Activated T-cell treated with anti-CD3 and anti-CD28 coated beads for 1 hour (primary cell): ENCODE measurements around the gene HDAC4.

Source experiments
- DNase-seq: peaks from one replicate; pipeline ENCODE4 v3.0.0-alpha.2; 2020; ENCODE audit warnings: low read depth

The HDAC4 gene

GRCh38 chr2:239368906-239369552, 31.8 kb downstream of the HDAC4 start:
- DNase-seq, result no peak

DNA sequence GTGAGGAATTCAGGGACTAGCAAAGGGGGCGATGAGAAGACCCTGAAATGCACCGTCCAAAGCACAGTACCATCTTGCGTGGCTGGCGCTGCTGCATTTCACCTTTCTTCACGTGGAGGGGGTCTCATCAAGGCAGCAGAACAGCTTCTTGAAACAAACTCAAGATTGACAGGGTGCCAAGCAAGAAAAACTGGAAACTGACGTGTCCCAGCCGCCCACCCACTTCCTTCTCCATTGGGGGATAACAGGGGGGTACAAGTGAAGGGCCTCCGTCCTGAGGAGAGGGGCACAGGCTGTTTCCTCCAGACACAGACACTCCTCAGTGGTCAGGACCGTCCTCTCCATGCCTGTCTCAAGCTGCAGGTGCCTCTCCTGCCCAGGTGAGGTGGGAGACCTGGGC, 32.5 kb downstream of the HDAC4 start:
- DNase-seq, result no peak

DNA sequence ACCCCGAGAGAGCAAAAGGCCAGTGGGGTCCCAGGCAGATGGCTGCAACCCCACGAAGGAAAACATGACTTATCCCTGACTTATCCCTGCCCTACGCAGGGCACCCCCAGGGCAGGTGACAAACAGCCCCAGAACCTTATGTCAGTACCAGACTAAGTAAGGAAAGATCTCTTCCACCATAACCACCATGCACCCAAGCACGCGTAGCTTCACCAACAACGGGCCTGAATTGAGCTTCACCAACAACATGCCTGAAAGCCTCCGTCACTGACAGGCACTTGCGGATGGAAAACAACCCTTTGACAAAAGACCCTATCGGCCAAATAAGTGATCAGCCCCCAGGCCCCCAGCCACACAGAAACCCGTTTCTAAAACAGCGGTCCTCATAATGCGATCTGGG, 34.1 kb downstream of the HDAC4 start:
- no peak for DNase-seq

DNA sequence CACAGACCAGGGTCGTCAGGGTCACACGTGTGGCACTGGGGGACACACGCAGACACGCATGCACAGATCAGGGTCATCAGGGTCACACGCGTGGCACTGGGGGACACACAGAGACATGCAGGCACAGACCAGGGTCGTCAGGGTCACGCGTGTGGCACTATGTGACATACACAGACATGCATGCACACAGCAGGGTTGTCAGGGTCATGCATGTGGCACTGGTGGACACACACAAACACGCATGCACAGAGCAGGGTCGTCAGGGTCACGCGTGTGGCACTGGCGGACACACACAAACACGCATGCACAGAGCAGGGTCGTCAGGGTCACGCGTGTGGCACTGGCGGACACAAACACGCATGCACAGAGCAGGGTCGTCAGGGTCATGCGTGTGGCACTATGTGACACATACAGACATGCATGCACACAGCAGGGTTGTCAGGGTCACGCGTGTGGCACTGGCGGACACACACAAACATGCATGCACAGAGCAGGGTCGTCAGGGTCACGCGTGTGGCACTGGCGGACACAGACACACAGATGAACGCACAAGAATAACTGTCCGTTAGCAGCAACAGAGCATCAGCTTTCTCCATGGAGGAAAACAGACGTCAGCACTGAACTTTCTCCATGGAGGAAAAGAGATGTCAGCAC, 34.9 kb downstream of the HDAC4 start:
- no peak for DNase-seq

DNA sequence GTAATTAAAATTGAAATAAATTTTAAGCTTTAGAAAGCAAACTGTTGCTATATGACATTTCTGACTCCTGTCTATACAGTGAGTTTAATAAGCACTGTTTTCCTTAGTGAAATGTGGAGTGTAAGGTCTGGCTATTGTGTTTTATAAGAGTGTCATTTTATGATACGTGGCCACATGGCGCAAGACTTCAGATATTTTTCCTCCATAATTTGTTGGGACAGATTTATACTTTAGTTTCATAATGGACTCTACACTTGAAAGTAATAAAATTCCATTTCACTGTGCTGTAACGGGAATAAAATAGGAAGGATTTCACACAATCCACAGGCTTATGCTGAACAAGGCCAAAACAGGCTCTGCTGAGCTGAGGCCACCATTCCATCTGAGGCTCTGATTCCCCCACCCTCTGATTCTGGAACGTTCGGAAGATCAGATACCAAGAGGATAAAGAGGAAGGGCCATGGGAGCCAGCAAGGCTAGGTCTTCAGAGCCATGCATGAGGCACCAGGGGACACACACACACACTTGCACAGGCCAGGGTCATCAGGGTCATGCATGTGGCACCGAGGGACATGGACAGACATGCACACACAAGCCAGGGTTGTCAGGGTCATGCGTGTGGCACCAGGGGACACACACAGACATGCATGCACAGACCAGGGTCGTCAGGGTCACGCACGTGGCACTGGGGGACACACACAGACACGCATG, 35.6 kb downstream of the HDAC4 start:
- DNase-seq, result no peak

GRCh38 chr2:239363946-239364637, 36.7 kb downstream of the HDAC4 start:
- no peak for DNase-seq

GRCh38 chr2:239362507-239362906, 38.3 kb downstream of the HDAC4 start:
- DNase-seq, result no peak

- no peak for DNase-seq
These were observed 39.5 kb downstream of the HDAC4 start for GRCh38 chr2:239361311-239361642.

- no peak for DNase-seq
These were observed 40.2 kb downstream of the HDAC4 start for GRCh38 chr2:239360421-239361310.

DNA sequence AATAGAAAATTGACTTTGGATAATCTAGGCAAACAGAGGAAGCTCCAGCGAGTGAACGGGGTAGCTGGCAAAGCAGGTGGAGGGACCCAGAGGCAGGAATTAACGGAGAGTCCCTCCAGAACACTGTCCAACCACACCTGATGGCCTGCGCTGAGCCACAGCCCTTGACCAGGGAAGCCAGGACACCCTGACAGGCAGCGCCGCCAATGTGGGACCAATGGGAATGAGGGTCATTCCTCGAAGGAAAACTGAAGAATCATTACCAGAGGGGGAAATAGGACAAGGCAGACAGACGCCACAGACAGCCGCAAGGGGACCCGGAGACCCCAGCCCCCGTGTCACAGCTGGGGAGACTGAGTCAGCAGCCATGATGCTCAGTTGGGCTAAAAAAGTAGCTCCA, 40.8 kb downstream of the HDAC4 start:
- DNase-seq, result no peak

DNA sequence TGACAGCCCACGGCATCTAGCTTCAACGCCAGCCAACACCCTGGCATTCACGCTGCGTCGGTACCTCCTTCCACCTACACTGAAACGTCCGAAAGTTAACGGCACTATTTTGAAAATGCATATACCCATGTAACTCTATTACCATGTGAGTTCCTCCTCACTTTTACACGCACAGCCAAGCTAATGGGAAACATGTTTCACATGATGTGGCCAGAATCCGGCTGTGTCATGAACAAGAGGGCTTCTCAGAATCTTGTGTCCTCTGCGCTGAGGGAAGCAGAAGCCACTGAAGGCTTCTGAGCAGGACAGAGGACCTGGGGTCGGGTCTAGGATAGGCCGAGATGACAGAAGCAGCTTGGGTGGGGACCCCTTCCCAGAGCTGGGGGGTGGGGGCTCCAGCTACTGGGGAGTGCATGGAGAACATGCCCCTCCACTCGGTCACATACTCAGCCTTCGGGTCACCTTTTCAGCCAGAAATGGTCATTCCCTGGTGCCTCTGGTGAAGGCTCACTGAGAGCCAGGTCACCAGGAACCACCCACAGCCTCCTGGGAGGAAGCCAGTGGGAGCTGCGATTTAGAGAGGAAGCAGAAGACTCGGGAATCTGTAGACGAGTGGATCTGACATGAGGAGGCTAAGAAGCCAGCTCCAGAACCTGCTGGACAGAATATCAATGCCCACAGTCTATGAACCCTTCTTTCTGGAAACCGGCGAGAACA, 41.5 kb downstream of the HDAC4 start:
- DNase-seq, result no peak

DNA sequence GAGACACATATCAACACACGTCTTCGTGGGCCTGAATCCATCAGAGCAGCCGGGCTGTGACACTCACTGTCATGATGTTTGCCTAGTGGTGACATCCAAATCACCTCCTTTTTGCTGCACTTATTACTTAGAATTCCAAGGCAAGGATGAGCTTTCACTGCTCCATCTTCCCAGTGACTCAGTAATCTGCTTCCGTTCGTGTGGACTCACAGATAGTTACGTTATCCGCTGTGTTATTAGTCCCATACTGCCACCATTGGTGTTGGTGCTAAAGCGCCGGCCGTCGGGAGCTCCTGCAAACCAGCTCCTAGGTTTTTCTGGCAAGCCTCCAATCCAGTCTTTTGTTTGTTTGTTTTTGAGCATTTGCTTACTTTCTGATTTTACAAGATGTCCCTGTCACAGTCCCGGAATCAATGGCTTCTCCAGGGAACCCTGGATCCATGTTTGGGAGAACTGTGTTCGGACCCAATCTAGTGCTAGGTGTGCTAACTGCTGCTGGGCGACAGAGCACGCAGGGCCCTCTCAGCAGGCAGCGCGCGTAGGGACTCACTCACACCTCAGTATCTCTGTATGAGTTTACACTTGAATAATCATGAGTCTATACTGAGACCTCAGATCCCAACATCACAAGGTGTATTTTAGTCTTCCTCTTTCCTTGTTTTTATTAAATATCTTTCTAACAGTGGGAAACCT, 42.6 kb downstream of the HDAC4 start:
- DNase-seq, result no peak

DNA sequence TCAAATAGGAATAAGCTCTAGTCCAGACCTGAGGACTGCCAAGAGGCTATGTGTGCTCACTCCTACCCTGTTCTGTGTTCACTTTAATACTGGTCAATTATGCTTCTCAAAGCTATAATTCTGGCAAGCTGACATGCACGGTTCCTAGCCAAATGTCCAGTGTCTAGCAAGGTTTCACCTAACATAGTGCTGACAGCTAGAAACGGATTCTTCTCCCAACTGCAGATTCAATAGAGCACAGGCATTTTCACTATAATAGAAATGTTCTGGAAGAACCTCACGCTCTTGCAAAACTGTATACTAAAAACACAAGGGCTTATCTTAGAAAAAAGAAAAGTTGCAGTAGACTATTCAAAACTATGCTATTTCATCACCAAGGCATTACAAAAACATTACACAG, 45.1 kb downstream of the HDAC4 start:
- DNase-seq, result no peak

- DNase-seq, result no peak
These were observed 45.7 kb downstream of the HDAC4 start for GRCh38 chr2:239355139-239355538.

DNA sequence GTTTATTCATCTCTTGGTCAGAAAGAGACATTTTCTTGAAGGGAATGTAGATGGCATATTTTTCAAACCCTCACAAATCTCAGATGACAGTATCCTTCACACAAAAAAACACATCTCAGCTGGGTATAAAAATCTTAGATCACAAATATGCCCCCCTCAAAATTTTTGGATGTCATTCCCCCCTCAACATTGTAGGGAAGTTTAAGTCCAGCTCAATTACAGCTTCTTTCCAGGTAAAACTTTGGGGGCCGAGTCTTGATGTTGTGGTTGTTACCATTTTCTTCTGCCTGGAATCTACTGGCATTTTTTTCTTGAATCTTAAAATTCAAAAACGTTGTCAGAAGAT, 46.1 kb downstream of the HDAC4 start:
- no peak for DNase-seq

- no peak for DNase-seq
These were observed 46.6 kb downstream of the HDAC4 start for GRCh38 chr2:239354132-239354790.

DNA sequence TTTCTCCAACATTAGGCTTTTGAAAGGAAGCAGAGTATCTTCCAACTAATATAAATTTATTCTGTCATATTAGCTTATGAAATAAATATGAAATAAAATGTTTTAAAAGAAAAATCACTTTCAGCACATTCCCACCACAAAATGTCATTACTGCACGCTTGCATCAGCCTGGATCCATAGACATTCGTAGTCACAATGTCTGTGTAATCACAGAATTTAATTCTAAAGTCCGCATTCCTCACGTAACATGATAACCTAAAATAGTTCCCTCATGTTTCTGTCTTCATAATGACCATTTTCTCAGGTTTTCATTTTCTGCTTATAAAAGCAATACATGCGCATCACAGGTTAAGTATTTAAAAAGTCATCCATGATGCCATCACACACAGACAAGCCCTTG, 47.1 kb downstream of the HDAC4 start:
- no peak for DNase-seq

DNA sequence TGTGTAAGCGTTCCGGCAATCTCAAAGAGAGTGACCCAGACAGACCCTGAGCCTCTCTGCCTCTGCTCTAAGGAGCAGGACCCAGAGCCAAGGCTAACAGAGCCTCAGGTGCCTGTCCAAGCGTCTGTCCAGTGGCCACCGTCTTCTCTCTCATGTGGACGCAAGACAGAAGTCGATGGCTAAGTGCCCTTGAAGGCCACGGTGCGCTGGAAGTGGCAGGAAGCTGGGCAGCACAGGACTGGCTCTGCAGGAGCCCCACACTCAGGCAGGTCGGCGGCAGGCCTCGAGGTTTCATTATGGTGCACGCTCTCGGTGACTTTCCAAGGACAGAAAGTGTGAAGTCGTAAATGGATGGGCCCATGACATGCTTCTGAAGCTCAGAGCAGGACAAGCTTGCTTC, 49.1 kb downstream of the HDAC4 start:
- DNase-seq, result no peak

GRCh38 chr2:239349453-239350135, 51.2 kb downstream of the HDAC4 start:
- DNase-seq, result no peak
